GM12878 (cell line): Measurements from ENCODE around the gene RNF25. TPM values are rescaled to one million over a fixed set of nuclear protein-coding genes. Genes with fewer than 3 reads are reported as not detected.
A peak's percentile ranks its signal among the peaks of the same experiment; 100 is the strongest.

Source experiments
- CREB1 ChIP-seq: IDR thresholded peaks from 2 replicates; pipeline ENCODE4 v1.6.1; 2012; ENCODE audit warnings: low read depth, mild to moderate bottlenecking, inconsistent platforms
- EED ChIP-seq: sonication (generic); IDR thresholded peaks from 2 replicates; pipeline ENCODE4 v1.6.1; 2016; ENCODE audit warnings: antibody characterized with exemption, low read depth
- FOS ChIP-seq: IDR thresholded peaks from 3 replicates; pipeline ENCODE4 v1.6.1; 2011; ENCODE audit warnings: borderline replicate concordance; ENCODE audit not compliant: insufficient read length; ENCODE audit errors: extremely low read depth
- KLF5 ChIP-seq: fragments of 450-650 bp; IDR thresholded peaks from 2 replicates; pipeline ENCODE4 v1.6.1; 2014; ENCODE audit warnings: mild to moderate bottlenecking; ENCODE audit not compliant: partially characterized antibody
- MYB ChIP-seq: fragments of 150-350 bp; IDR thresholded peaks from 2 replicates; pipeline ENCODE4 v1.6.1; 2014; ENCODE audit warnings: mild to moderate bottlenecking, low read depth, low read length, borderline replicate concordance
- MYC ChIP-seq: IDR thresholded peaks from 2 replicates; pipeline ENCODE4 v1.6.1; 2011; ENCODE audit warnings: mild to moderate bottlenecking, low read length, moderate library complexity, inconsistent platforms; ENCODE audit not compliant: insufficient read depth, insufficient replicate concordance, insufficient read length, severe bottlenecking
- PML ChIP-seq: IDR thresholded peaks from 2 replicates; pipeline ENCODE4 v1.6.1; 2012; ENCODE audit warnings: low read length, inconsistent platforms
- RCOR1 ChIP-seq: conservative IDR thresholded peaks from 2 replicates; pipeline ENCODE4 v1.6.1; 2012; ENCODE audit warnings: low read depth, low read length, improper control_type of control experiment
- SRF ChIP-seq, 2 experiments: IDR thresholded peaks; 2 replicates each; pipeline ENCODE4 v1.6.1; 2011; ENCODE audit warnings: low read depth in 2 of 2, low read length in 2 of 2, mild to moderate bottlenecking in 1 of 2, moderate library complexity in 1 of 2
- WRNIP1 ChIP-seq: IDR thresholded peaks from 2 replicates; pipeline ENCODE4 v1.6.1; 2011; ENCODE audit warnings: low read depth, low read length, improper control_type of control experiment, borderline replicate concordance
- polyA plus RNA-seq, 11 experiments: library from polyadenylated mRNA; depleted of rRNA in 4 of 11; unstranded in 6 of 11; stranded (reverse) in 5 of 11; fragments of >200 nt; fragmentation: Nextera tagmentation in 4 of 11; fragmentation: Illumina TruSeq in 1 of 11; extraction: Ambion mirVana in 4 of 11; extraction: Trizol in 1 of 11; gene quantifications; 1 replicate in 1 of 11; 2 replicates in 10 of 11; pipeline versions ENCODE4 v1.2.1 to v1.2.3, GENCODE V29; 2011 to 2016; ENCODE audit warnings: inconsistent platforms in 2 of 11, missing spikeins in 2 of 11, low read depth in 1 of 11
- total RNA-seq, 4 experiments: library from RNA; depleted of rRNA in 3 of 4; stranded (reverse); fragments of >200 nt in 3 of 4; fragmentation: Illumina TruSeq in 1 of 4; extraction: Trizol in 1 of 4; gene quantifications; 2 replicates each; pipeline versions ENCODE4 v1.2.1 to v1.2.3, GENCODE V29; 2013 to 2021
- TF ChIP-seq, protein P1 (sequence below): fragments of 450-650 bp; IDR thresholded peaks from 2 replicates; pipeline ENCODE4 v1.6.1; 2018; ENCODE audit warnings: borderline replicate concordance, mild to moderate bottlenecking; ENCODE audit not compliant: partially characterized antibody
- TF ChIP-seq, protein P2 (sequence below): fragments of 450-650 bp; IDR thresholded peaks from 2 replicates; pipeline ENCODE4 v1.6.1; 2017; ENCODE audit warnings: borderline replicate concordance
- TF ChIP-seq, protein P3 (sequence below): fragments of 450-650 bp; IDR thresholded peaks from 2 replicates; pipeline ENCODE4 v1.6.1; 2018; ENCODE audit warnings: mild to moderate bottlenecking, low read depth, moderate library complexity; ENCODE audit not compliant: partially characterized antibody
- TF ChIP-seq, protein P4 (sequence below): fragments of 450-650 bp; formaldehyde crosslinking; IDR thresholded peaks from 2 replicates; pipeline ENCODE4 v1.4.0; 2020; ENCODE audit warnings: mild to moderate bottlenecking, moderate library complexity
- TF ChIP-seq, protein P5 (sequence below): fragments of 450-650 bp; conservative IDR thresholded peaks from 2 replicates; pipeline ENCODE4 v1.6.1; 2017; ENCODE audit warnings: mild to moderate bottlenecking, moderate library complexity

RNF25 gene
- total and polyA plus RNA-seq, 10 of the 15 experiments (the other 5 are each of a cell fraction or from before 2014, with no cell fraction given), result 1.3 to 70.4 (median 28.4) TPM

DNA sequence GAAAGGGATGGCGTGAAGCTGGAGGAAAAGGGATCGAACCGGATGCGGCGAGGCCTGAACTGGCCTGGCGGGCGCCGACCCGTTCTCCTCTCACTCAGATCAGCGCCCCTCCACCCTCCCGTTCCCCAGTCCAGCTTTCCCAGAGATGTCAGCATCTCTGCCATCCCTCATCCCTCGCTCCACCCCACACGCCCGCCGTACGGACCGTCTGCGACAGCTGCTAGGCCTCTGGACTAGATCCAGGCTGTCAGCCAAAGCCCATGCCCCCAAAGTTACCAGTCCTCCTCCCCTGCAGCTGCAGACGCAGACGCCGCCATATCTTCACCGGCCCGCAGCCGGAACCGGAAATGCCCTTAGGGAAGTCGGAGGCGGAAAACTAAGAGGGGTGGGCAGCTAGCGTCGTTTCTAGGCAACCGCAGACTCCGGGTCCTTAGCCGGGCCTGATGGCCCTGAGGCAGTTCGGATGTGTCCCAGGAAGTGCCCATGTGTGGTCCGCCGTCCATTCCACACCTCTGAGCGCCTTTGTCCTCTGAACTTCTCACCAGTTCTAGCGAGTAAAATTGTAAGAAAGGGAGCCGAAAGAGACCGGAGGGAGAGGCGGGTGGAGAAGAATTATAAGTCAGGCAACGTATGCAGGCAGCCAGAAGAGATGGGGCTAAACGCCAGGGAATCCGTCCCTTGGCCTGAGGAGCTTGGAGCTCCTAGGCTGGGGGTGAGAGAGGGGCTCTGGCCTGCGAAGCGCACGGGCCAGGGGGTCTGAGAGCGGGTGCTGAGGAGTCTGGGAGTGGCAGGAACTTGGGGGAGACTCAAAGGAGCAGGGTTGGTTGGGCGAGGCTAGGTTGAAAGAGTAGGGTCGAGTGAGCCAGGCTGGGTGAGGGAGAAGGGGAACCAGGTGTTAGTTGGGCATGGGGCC lies at the start of gene RNF25, which contains the start of gene STK36 (continued):
- TF ChIP-seq, protein P1, sequence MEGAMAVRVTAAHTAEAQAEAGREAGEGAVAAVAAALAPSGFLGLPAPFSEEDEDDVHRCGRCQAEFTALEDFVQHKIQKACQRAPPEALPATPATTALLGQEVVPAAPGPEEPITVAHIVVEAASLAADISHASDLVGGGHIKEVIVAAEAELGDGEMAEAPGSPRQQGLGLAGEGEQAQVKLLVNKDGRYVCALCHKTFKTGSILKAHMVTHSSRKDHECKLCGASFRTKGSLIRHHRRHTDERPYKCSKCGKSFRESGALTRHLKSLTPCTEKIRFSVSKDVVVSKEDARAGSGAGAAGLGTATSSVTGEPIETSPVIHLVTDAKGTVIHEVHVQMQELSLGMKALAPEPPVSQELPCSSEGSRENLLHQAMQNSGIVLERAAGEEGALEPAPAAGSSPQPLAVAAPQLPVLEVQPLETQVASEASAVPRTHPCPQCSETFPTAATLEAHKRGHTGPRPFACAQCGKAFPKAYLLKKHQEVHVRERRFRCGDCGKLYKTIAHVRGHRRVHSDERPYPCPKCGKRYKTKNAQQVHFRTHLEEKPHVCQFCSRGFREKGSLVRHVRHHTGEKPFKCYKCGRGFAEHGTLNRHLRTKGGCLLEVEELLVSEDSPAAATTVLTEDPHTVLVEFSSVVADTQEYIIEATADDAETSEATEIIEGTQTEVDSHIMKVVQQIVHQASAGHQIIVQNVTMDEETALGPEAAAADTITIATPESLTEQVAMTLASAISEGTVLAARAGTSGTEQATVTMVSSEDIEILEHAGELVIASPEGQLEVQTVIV, result peak; percentile 52
- TF ChIP-seq EED (no peak), WRNIP1 (no peak), KLF5 (no peak), MYB (peak; percentile 80), PML (peak; percentile 77; the same call in 1 of the 2 replicates), CREB1 (peak; percentile 16; the same call in 1 of the 2 replicates), SRF (IDR thresholded peaks at IDR 0.05; ENCODE audit: low read depth in 2 of 2, low read length in 2 of 2) (peak; percentile 84 to 93), FOS (no peak), MYC (no peak), RCOR1 (no peak)
- TF ChIP-seq, protein P2, sequence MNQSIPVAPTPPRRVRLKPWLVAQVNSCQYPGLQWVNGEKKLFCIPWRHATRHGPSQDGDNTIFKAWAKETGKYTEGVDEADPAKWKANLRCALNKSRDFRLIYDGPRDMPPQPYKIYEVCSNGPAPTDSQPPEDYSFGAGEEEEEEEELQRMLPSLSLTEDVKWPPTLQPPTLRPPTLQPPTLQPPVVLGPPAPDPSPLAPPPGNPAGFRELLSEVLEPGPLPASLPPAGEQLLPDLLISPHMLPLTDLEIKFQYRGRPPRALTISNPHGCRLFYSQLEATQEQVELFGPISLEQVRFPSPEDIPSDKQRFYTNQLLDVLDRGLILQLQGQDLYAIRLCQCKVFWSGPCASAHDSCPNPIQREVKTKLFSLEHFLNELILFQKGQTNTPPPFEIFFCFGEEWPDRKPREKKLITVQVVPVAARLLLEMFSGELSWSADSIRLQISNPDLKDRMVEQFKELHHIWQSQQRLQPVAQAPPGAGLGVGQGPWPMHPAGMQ, result peak; percentile 92
- TF ChIP-seq, protein P3, sequence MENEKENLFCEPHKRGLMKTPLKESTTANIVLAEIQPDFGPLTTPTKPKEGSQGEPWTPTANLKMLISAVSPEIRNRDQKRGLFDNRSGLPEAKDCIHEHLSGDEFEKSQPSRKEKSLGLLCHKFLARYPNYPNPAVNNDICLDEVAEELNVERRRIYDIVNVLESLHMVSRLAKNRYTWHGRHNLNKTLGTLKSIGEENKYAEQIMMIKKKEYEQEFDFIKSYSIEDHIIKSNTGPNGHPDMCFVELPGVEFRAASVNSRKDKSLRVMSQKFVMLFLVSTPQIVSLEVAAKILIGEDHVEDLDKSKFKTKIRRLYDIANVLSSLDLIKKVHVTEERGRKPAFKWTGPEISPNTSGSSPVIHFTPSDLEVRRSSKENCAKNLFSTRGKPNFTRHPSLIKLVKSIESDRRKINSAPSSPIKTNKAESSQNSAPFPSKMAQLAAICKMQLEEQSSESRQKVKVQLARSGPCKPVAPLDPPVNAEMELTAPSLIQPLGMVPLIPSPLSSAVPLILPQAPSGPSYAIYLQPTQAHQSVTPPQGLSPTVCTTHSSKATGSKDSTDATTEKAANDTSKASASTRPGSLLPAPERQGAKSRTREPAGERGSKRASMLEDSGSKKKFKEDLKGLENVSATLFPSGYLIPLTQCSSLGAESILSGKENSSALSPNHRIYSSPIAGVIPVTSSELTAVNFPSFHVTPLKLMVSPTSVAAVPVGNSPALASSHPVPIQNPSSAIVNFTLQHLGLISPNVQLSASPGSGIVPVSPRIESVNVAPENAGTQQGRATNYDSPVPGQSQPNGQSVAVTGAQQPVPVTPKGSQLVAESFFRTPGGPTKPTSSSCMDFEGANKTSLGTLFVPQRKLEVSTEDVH, result peak; percentile 69
- TF ChIP-seq, protein P4, sequence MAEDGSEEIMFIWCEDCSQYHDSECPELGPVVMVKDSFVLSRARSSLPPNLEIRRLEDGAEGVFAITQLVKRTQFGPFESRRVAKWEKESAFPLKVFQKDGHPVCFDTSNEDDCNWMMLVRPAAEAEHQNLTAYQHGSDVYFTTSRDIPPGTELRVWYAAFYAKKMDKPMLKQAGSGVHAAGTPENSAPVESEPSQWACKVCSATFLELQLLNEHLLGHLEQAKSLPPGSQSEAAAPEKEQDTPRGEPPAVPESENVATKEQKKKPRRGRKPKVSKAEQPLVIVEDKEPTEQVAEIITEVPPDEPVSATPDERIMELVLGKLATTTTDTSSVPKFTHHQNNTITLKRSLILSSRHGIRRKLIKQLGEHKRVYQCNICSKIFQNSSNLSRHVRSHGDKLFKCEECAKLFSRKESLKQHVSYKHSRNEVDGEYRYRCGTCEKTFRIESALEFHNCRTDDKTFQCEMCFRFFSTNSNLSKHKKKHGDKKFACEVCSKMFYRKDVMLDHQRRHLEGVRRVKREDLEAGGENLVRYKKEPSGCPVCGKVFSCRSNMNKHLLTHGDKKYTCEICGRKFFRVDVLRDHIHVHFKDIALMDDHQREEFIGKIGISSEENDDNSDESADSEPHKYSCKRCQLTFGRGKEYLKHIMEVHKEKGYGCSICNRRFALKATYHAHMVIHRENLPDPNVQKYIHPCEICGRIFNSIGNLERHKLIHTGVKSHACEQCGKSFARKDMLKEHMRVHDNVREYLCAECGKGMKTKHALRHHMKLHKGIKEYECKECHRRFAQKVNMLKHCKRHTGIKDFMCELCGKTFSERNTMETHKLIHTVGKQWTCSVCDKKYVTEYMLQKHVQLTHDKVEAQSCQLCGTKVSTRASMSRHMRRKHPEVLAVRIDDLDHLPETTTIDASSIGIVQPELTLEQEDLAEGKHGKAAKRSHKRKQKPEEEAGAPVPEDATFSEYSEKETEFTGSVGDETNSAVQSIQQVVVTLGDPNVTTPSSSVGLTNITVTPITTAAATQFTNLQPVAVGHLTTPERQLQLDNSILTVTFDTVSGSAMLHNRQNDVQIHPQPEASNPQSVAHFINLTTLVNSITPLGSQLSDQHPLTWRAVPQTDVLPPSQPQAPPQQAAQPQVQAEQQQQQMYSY (CRISPR knock-in tag), result no peak
- TF ChIP-seq, protein P5, sequence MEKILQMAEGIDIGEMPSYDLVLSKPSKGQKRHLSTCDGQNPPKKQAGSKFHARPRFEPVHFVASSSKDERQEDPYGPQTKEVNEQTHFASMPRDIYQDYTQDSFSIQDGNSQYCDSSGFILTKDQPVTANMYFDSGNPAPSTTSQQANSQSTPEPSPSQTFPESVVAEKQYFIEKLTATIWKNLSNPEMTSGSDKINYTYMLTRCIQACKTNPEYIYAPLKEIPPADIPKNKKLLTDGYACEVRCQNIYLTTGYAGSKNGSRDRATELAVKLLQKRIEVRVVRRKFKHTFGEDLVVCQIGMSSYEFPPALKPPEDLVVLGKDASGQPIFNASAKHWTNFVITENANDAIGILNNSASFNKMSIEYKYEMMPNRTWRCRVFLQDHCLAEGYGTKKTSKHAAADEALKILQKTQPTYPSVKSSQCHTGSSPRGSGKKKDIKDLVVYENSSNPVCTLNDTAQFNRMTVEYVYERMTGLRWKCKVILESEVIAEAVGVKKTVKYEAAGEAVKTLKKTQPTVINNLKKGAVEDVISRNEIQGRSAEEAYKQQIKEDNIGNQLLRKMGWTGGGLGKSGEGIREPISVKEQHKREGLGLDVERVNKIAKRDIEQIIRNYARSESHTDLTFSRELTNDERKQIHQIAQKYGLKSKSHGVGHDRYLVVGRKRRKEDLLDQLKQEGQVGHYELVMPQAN, result peak; percentile 91; the same call in 1 of the 2 replicates
